SU-DHL-6 (cell line): ENCODE data around the gene FAM53B.

ENCODE experiments used
- H2AFZ ChIP-seq: fragments of 200-600 bp; sonication (generic); 2 replicates; pipeline ENCODE4 v1.6.1; 2014; ENCODE audit warnings: low read depth, mild to moderate bottlenecking, moderate library complexity, mixed read lengths, antibody characterized with exemption, low read length; ENCODE audit not compliant: severe bottlenecking
- H3F3A ChIP-seq: fragments of 200-600 bp; shearing (Covaris generic); 2 replicates; pipeline ENCODE4 v1.6.0; 2016; ENCODE audit warnings: antibody characterized with exemption, mild to moderate bottlenecking; ENCODE audit not compliant: insufficient read depth
- H3K27ac ChIP-seq: fragments of 200-600 bp; sonication (generic); 2 replicates; pipeline ENCODE4 v1.5.1; 2016; ENCODE audit warnings: low read depth, mild to moderate bottlenecking, low read length, moderate library complexity, mixed read lengths
- H3K27me3 ChIP-seq: fragments of 200-600 bp; sonication (generic), shearing (Covaris generic); 2 replicates; pipeline ENCODE4 v1.6.0; 2014; ENCODE audit warnings: mild to moderate bottlenecking, low read length
- H3K36me3 ChIP-seq: fragments of 200-600 bp; sonication (generic); 2 replicates; pipeline ENCODE4 v1.6.1; 2014; ENCODE audit warnings: mild to moderate bottlenecking, low read length, mixed read lengths
- H3K4me2 ChIP-seq: fragments of 300-600, 200-600 bp; shearing (Covaris generic), sonication (generic); 2 replicates; pipeline ENCODE4 v1.6.0; 2014; ENCODE audit warnings: low read length, low read depth, mild to moderate bottlenecking; ENCODE audit not compliant: poor library complexity, severe bottlenecking
- H3K4me3 ChIP-seq: fragments of 200-600 bp; sonication (generic); 2 replicates; pipeline ENCODE4 v1.5.1; 2014; ENCODE audit warnings: antibody characterized with exemption, low read length, mild to moderate bottlenecking, mixed read lengths; ENCODE audit not compliant: insufficient read depth, poor library complexity, severe bottlenecking
- H3K79me2 ChIP-seq: fragments of 200-600 bp; sonication (generic); 2 replicates; pipeline ENCODE4 v1.6.1; 2014; ENCODE audit warnings: mild to moderate bottlenecking, low read length, moderate library complexity; ENCODE audit not compliant: insufficient read depth
- H3K9ac ChIP-seq: fragments of 200-600 bp; sonication (generic); 2 replicates; pipeline ENCODE4 v1.7.0; 2014; ENCODE audit warnings: mild to moderate bottlenecking, low read length
- H3K9me2 ChIP-seq: fragments of 200-600 bp; sonication (generic); replicated peaks from 2 replicates; pipeline ENCODE4 v1.6.1; 2014; ENCODE audit warnings: low read length; ENCODE audit not compliant: insufficient read depth
- H3K9me3 ChIP-seq: fragments of 200-600 bp; sonication (generic); 2 replicates; pipeline ENCODE4 v1.6.1; 2014; ENCODE audit warnings: low read length, mixed read lengths; ENCODE audit not compliant: insufficient read depth
- H4K20me1 ChIP-seq: fragments of 200-600 bp; sonication (generic); 2 replicates; pipeline ENCODE4 v1.6.1; 2014; ENCODE audit warnings: low read depth, mild to moderate bottlenecking, antibody characterized with exemption, low read length, moderate library complexity, mixed read lengths
- EZH2phosphoT487 ChIP-seq: fragments of 200-600 bp; sonication (generic), shearing (Covaris generic); conservative IDR thresholded peaks from 2 replicates; pipeline ENCODE4 v1.6.1; 2018; ENCODE audit warnings: mild to moderate bottlenecking, antibody characterized with exemption, low read length, moderate library complexity, mixed read lengths
- TF ChIP-seq, protein P1 (sequence below): fragments of 200-600 bp; sonication (generic); IDR thresholded peaks from one replicate; pipeline ENCODE4 v1.5.1; 2017; ENCODE audit warnings: antibody characterized with exemption, mild to moderate bottlenecking, low read length, moderate library complexity; ENCODE audit not compliant: insufficient read depth, poor library complexity, severe bottlenecking

Gene FAM53B

DNA sequence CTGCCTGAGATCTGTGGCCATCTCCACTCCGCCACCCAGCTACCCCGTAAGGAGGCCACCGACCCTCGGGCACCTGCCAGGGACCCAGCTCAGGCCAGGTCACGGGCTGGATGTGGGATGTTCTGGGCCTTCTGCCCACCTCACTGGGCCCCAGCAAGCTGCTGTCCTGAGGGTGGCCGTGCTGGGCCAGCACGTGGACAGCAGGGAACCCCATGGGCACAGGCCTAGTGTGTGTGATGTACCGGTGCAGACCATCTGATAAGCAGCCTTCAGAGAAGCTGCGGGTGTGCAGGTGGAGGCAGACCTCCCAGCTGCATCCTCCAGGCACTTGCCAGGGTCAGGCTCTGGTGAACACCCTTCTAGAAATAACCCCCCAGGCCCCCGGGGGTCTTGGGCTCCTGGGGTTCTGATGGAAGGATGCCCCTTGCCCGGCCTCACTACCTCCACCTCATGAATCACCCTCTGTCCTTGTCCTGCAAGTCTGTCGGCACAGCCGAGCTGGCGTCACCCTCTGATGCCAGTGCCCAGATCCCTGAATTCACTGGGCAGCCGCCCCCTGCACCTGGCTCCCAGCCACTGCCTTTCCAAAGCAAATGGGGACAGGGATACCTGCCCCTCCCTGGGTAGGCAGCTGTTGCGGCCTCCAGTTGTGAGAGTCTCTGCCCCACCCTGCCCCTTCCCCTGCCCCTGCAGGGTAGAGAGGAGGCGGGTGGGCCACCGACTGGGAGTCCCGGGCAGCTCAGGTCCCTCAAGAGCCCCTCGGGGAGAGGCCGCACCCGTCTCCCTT is 139.8 kb downstream of the FAM53B start:
- Histone ChIP-seq H3K9me3 (no peaks in the 10 kb centered on the region), H4K20me1 (no peaks in the 10 kb centered on the region), H3K4me2 (peak overlapping the region; percentile 65), H3K9ac (peak overlapping the region; percentile 85), H3K79me2 (no peaks in the 10 kb centered on the region), H3F3A (peaks cover 79% of the 10 kb centered on the region), H2AFZ (no peak overlapping the region), H3K27me3 (no peaks in the 10 kb centered on the region), H3K9me2 (no peaks in the 10 kb centered on the region), H3K27ac (peak overlapping the region; percentile 99), H3K36me3 (no peaks in the 10 kb centered on the region), H3K4me3 (no peak overlapping the region)
- TF ChIP-seq EZH2phosphoT487 = no peak
- TF ChIP-seq, protein P1, sequence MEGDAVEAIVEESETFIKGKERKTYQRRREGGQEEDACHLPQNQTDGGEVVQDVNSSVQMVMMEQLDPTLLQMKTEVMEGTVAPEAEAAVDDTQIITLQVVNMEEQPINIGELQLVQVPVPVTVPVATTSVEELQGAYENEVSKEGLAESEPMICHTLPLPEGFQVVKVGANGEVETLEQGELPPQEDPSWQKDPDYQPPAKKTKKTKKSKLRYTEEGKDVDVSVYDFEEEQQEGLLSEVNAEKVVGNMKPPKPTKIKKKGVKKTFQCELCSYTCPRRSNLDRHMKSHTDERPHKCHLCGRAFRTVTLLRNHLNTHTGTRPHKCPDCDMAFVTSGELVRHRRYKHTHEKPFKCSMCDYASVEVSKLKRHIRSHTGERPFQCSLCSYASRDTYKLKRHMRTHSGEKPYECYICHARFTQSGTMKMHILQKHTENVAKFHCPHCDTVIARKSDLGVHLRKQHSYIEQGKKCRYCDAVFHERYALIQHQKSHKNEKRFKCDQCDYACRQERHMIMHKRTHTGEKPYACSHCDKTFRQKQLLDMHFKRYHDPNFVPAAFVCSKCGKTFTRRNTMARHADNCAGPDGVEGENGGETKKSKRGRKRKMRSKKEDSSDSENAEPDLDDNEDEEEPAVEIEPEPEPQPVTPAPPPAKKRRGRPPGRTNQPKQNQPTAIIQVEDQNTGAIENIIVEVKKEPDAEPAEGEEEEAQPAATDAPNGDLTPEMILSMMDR = no peak

DNA sequence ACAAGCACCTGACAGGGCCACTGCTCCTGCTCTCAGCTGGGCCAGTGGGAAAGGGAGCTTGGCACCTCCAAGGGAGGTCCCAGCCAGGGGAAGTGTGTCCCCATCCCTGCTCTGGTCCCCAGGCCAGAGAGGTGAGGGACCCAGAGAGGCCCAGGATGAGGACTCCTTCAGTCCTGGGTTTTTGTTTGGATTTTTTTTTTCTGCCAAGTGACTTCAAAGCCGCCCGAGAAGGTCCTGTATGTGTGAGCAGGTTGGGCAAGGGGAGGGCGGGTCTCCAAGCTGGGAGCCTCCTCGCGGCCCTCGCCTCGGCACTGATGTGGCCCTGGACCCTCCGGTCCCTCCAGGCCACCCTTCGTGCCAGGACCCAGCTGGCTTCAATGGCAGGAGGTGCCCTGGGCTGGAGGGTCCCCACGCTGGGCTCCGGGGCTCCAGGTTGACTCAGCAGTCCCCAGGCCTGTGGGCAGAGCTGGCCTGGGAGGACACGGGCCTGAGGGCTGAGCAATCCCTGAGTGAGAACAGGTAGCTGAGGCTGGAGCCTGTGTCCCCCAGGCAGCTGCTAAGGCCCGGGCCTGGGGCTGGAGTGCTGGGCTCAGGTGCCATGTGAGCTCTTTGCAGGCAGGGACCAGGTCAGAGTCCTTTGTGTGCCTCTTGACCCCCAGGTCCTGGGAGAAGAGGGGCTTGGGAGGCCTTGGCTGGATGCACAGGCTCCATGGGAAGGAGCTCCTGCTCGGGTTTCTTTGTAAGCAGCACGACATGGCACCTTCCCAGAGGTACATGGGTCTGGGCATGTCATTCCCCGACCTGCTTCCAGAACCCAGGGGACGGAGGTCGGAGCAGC is 140.6 kb downstream of the FAM53B start:
- no peaks in the 10 kb centered on the region for H3K27me3 ChIP-seq
- H3K9me3 ChIP-seq = no peaks in the 10 kb centered on the region
- peak overlapping the region; percentile 85 for H3K9ac ChIP-seq
- TF ChIP-seq, protein P1 = no peak
- no peak for TF ChIP-seq EZH2phosphoT487
- peak overlapping the region; percentile 99 for H3K27ac ChIP-seq
- peak overlapping the region; percentile 65 for H3K4me2 ChIP-seq
- H3F3A ChIP-seq = peaks cover 77% of the 10 kb centered on the region
- H2AFZ ChIP-seq = no peak overlapping the region
- H3K9me2 ChIP-seq = no peaks in the 10 kb centered on the region
- H3K36me3 ChIP-seq = no peaks in the 10 kb centered on the region
- H3K79me2 ChIP-seq = no peaks in the 10 kb centered on the region
- no peak overlapping the region for H3K4me3 ChIP-seq
- no peaks in the 10 kb centered on the region for H4K20me1 ChIP-seq

DNA sequence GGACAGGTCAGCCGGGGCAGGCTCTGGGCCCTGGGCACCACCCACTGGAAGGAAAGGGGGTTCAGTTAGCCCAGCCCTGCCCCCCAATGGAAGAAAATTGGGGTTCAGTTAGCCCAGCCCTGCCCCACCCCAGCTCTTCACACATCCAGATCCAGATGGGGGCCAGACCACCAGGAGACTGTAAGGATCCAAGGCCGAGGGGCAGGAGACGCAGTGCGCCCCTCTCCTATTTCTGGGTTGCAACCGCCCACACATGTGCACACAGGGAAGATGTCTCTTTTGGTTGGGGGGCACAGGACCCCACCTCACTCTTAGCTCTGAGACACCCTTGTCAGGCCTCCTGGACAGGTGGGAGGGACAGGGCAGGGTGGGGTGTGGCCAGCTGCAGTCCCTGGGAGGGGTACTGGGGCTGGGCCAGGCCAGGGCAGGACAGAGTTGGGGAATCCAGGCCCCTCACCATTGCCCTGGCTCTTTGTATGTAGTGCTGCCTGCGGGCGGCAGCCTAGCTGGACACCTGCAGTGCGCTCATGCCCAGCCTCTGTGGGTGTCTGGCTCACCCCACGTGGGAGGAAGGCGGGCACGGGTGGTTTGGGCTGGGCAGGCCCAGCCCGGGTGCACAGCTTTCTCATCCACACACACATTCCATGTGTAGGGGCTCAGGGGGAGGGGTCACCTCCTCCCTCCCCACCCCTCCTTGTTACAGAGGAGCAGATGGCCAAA is 141.4 kb downstream of the FAM53B start:
- Histone ChIP-seq H3K36me3 (no peaks in the 10 kb centered on the region), H4K20me1 (no peaks in the 10 kb centered on the region), H3K9me3 (no peaks in the 10 kb centered on the region), H3K9ac (peak overlapping the region; percentile 85), H3K27ac (peak overlapping the region; percentile 99), H2AFZ (no peak overlapping the region), H3K27me3 (no peaks in the 10 kb centered on the region), H3K9me2 (no peaks in the 10 kb centered on the region), H3F3A (peaks cover 84% of the 10 kb centered on the region), H3K79me2 (no peaks in the 10 kb centered on the region), H3K4me2 (peak overlapping the region; percentile 65), H3K4me3 (no peak overlapping the region)
- no peak for TF ChIP-seq EZH2phosphoT487
- TF ChIP-seq, protein P1 = no peak
